Panc1 (cell line): Measurements from ENCODE around the gene PLEKHG1. TPM values are rescaled to one million over a fixed set of nuclear protein-coding genes. Genes with fewer than 3 reads are reported as not detected.

Experiments used
- ATAC-seq: fragments of 200-7000 bp; cut with Tn5 transposase; 2 replicates; pipeline ENCODE4 v1.9.1; 2020; ENCODE audit warnings: mild to moderate bottlenecking, moderate library complexity
- BruUV-seq: library from RNA; stranded (reverse); fragments of 400-500 nt; replicated peaks from 2 replicates; lab custom pipeline; 2021; lab: Mats Ljungman, UMichigan
- CTCF ChIA-PET: fragments of 300-600 bp; sonication (Branson Sonifier 250); formaldehyde crosslinking; loops from one replicate; lab custom pipeline; 2022; ENCODE audit warnings: antibody characterized with exemption; lab: Charles Lee
- POLR2A ChIA-PET: fragments of 300-600 bp; sonication (Branson Sonifier 250); formaldehyde crosslinking; loops from one replicate; lab custom pipeline; 2022; ENCODE audit warnings: antibody characterized with exemption; lab: Charles Lee
- DNase-seq: peaks from one replicate; pipeline ENCODE4 v3.0.0-alpha.2; 2010; ENCODE audit warnings: low read depth, low spot score
- H3K27ac ChIP-seq: 2 replicates; pipeline ENCODE4 v1.5.1; 2011; ENCODE audit warnings: mild to moderate bottlenecking, low read length, inconsistent platforms
- H3K27me3 ChIP-seq: fragments of 200-500 bp; sonication (Bioruptor generic); 2 replicates; pipeline ENCODE4 v1.6.0; 2014; ENCODE audit warnings: low read length, inconsistent platforms; ENCODE audit not compliant: control insufficient read depth, insufficient read depth
- H3K36me3 ChIP-seq: fragments of 200-500 bp; sonication (Bioruptor generic); 2 replicates; pipeline ENCODE4 v1.5.1; 2014; ENCODE audit warnings: inconsistent platforms, mild to moderate bottlenecking, low read length, moderate library complexity; ENCODE audit not compliant: control insufficient read depth, insufficient read depth
- H3K4me1 ChIP-seq: 2 replicates; pipeline ENCODE4 v1.5.1; 2011; ENCODE audit warnings: inconsistent platforms, mild to moderate bottlenecking, low read length, moderate library complexity; ENCODE audit not compliant: control insufficient read depth, insufficient read depth
- H3K4me3 ChIP-seq, 2 experiments: 2 replicates each; pipeline ENCODE4 v1.5.1; 2011 to 2012; ENCODE audit warnings: low read depth in 2 of 2, low read length in 2 of 2, mild to moderate bottlenecking in 2 of 2, inconsistent platforms in 1 of 2, moderate library complexity in 1 of 2
- H3K9me3 ChIP-seq: fragments of 200-500 bp; sonication (Bioruptor generic); 2 replicates; pipeline ENCODE4 v1.5.1; 2014; ENCODE audit warnings: low read depth, mild to moderate bottlenecking, inconsistent platforms, low read length, moderate library complexity; ENCODE audit not compliant: control insufficient read depth, insufficient read depth
- POLR2AphosphoS5 ChIP-seq: IDR thresholded peaks from 2 replicates; pipeline ENCODE4 v1.6.1; 2012; ENCODE audit warnings: mild to moderate bottlenecking, low read depth, low read length, moderate library complexity
- SIN3A ChIP-seq: IDR thresholded peaks from 2 replicates; pipeline ENCODE4 v1.6.1; 2012; ENCODE audit warnings: low read depth, mild to moderate bottlenecking, low read length, moderate library complexity, borderline replicate concordance; ENCODE audit not compliant: insufficient read depth
- TCF7L2 ChIP-seq: IDR thresholded peaks from 2 replicates; pipeline ENCODE4 v1.6.1; 2011; ENCODE audit warnings: mild to moderate bottlenecking, low read depth, low read length, inconsistent platforms
- in situ Hi-C: cut with HindIII; loops from 2 replicates; pipeline ENCODE4 v1.10.0; 2016; ENCODE audit warnings: low sequenced_read_pairs, low pct_unique_long_range_greater_than_20kb
- intact Hi-C: fragments of 100-400 bp; cut with micrococcal nuclease; formaldehyde crosslinking; loops from one replicate; pipeline ENCODE4 v1.10.0; 2022; ENCODE audit not compliant: unreplicated experiment
- total RNA-seq: library from RNA; stranded (reverse); gene quantifications from one replicate; pipeline ENCODE4 v1.2.1, GENCODE V29; 2021; ENCODE audit not compliant: unreplicated experiment
- TF ChIP-seq, protein P1 (sequence below), 2 experiments: IDR thresholded peaks; 2 replicates each; pipeline ENCODE4 v1.6.1; 2011 to 2012; ENCODE audit warnings: low read depth in 2 of 2, control low read depth in 1 of 2, low read length in 1 of 2, mild to moderate bottlenecking in 1 of 2, moderate library complexity in 1 of 2; ENCODE audit not compliant: insufficient read depth in 1 of 2
- TF ChIP-seq, protein P2 (sequence below): fragments of 450-650 bp; IDR thresholded peaks from 2 replicates; pipeline ENCODE4 v1.5.1; 2017; ENCODE audit warnings: mild to moderate bottlenecking

Gene PLEKHG1
- total RNA-seq, 1 experiment from 2014 or later = 4.0 TPM

DNA sequence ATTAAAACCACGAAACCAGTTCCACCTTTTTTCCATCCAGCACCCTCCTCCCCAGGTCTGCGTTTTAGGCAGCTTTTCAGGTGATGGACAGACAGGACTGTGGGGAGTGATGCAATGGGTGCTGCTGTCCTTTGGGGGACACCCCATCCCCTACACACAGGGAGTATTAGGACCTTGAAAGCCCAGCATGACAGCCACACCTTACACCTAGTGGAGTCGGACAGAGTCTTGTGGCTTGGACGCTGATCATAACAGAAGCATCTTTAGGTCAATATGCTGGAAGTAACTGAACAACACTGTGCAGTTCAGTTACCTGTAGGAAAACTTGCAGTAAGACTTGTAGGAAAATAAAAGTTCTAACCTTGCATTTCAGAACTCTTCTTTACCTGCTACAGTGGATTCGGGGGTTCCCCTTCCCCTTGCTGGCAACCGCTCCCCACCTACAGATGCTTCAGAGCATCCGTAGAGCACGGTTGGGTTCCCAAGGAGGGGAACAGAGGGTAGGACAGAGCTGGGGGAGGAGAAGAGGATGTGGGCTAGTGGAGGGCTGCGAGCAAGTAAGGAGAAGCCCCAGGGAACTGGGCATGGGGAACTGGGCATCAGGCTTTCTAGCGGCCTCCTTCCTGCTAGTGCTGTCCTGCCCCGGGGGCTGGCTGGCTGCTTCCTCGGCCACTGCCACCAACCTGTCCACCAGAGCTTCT lies 31.7 kb downstream of the PLEKHG1 start:
- intact Hi-C loops = no loop called here
- H3K27me3 ChIP-seq = peaks cover 6% of the 10 kb centered on the region
- BruUV-seq = no TSS peak
- H3K4me1 ChIP-seq = no peaks in the 10 kb centered on the region
- no peaks in the 10 kb centered on the region for H3K9me3 ChIP-seq
- ChIA-PET CTCF (no interaction called here), POLR2A (no interaction called here)
- no peak overlapping the region for H3K27ac ChIP-seq
- ATAC-seq (no peak), DNase-seq (no peak)
- in situ Hi-C loops = no loop called here
- no peak overlapping the region for H3K4me3 ChIP-seq
- TF ChIP-seq TCF7L2 (no peak), SIN3A (no peak), POLR2AphosphoS5 (no peak)
- TF ChIP-seq, protein P1, sequence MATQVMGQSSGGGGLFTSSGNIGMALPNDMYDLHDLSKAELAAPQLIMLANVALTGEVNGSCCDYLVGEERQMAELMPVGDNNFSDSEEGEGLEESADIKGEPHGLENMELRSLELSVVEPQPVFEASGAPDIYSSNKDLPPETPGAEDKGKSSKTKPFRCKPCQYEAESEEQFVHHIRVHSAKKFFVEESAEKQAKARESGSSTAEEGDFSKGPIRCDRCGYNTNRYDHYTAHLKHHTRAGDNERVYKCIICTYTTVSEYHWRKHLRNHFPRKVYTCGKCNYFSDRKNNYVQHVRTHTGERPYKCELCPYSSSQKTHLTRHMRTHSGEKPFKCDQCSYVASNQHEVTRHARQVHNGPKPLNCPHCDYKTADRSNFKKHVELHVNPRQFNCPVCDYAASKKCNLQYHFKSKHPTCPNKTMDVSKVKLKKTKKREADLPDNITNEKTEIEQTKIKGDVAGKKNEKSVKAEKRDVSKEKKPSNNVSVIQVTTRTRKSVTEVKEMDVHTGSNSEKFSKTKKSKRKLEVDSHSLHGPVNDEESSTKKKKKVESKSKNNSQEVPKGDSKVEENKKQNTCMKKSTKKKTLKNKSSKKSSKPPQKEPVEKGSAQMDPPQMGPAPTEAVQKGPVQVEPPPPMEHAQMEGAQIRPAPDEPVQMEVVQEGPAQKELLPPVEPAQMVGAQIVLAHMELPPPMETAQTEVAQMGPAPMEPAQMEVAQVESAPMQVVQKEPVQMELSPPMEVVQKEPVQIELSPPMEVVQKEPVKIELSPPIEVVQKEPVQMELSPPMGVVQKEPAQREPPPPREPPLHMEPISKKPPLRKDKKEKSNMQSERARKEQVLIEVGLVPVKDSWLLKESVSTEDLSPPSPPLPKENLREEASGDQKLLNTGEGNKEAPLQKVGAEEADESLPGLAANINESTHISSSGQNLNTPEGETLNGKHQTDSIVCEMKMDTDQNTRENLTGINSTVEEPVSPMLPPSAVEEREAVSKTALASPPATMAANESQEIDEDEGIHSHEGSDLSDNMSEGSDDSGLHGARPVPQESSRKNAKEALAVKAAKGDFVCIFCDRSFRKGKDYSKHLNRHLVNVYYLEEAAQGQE (IDR thresholded peaks at IDR 0.05; ENCODE audit: insufficient read depth in 1 of 2, low read depth in 2 of 2, low read length in 1 of 2) = no peak
- TF ChIP-seq, protein P2, sequence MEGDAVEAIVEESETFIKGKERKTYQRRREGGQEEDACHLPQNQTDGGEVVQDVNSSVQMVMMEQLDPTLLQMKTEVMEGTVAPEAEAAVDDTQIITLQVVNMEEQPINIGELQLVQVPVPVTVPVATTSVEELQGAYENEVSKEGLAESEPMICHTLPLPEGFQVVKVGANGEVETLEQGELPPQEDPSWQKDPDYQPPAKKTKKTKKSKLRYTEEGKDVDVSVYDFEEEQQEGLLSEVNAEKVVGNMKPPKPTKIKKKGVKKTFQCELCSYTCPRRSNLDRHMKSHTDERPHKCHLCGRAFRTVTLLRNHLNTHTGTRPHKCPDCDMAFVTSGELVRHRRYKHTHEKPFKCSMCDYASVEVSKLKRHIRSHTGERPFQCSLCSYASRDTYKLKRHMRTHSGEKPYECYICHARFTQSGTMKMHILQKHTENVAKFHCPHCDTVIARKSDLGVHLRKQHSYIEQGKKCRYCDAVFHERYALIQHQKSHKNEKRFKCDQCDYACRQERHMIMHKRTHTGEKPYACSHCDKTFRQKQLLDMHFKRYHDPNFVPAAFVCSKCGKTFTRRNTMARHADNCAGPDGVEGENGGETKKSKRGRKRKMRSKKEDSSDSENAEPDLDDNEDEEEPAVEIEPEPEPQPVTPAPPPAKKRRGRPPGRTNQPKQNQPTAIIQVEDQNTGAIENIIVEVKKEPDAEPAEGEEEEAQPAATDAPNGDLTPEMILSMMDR = no peak
- H3K36me3 ChIP-seq = no peaks in the 10 kb centered on the region

DNA sequence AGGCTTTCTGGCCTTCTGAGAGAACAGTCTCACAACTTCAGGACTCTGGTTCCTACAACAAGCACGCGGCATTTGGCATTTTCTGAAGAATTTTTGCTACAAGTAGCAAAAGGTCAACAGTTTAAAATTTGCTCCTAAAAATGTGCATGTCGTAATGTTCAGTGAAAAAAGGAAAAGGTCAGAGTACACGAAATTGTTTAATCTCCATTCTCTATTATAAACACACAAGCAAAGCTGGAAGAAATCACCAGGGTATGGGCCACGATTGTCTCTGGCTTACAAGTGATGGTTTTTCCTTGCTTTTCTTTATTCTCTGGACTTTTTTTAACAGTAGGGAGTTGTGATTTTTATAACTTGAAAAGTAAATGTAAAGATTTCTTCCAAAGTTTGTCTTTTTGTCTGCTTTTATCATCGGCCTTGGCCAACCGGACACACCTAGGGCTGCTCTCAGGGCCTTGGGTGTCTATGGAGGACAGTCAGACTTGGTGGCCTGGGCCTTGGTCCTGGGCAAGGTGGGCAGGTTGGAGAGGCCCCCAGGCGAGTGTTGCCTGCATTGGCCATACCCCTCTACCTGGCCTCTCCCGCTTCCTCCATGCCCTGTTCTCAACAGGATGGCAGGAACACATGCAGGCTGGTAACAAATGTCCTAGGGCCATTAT lies 32.4 kb downstream of the PLEKHG1 start:
- TF ChIP-seq, protein P1 (IDR thresholded peaks at IDR 0.05; ENCODE audit: insufficient read depth in 1 of 2, low read depth in 2 of 2, low read length in 1 of 2) = no peak
- no peak for TF ChIP-seq TCF7L2
- TF ChIP-seq, protein P2 = no peak
- no peak for TF ChIP-seq POLR2AphosphoS5
- no peak for TF ChIP-seq SIN3A
- no TSS peak for BruUV-seq
- H3K36me3 ChIP-seq = no peaks in the 10 kb centered on the region
- no peak for ATAC-seq
- in situ Hi-C loops = no loop called here
- H3K9me3 ChIP-seq = no peaks in the 10 kb centered on the region
- intact Hi-C loops = no loop called here
- CTCF ChIA-PET = no interaction called here
- H3K4me3 ChIP-seq = no peak overlapping the region
- DNase-seq = no peak
- H3K27me3 ChIP-seq = peaks cover 6% of the 10 kb centered on the region
- H3K4me1 ChIP-seq = no peaks in the 10 kb centered on the region
- H3K27ac ChIP-seq = no peak overlapping the region
- POLR2A ChIA-PET = no interaction called here
